Psoas muscle (tissue), 8 donors: Measurements from ENCODE around the gene TMBIM1. TPM values are rescaled to one million over a fixed set of nuclear protein-coding genes. Genes with fewer than 3 reads are reported as not detected.

Experiments used
- ATAC-seq, 4 donors: fragments of 200-7000 bp; cut with Tn5 transposase; one replicate each; pipeline ENCODE4 v1.9.1; 2020; ENCODE audit warnings: moderate library complexity in 3 of 4, mild to moderate bottlenecking in 2 of 4
- DNase-seq, 2 donors: peaks; one replicate each; pipeline ENCODE4 v3.0.0-alpha.2; 2020
- H3K27ac ChIP-seq: fragments of 200-600 bp; one replicate; pipeline ENCODE4 v1.8.0; 2022
- H3K27me3 ChIP-seq, 3 donors: fragments of 200-600 bp in 1 of 3; one replicate each; pipeline versions ENCODE4 v1.6.1 to v1.8.0; 2013 to 2022; ENCODE audit warnings: low read length in 2 of 3, mild to moderate bottlenecking in 2 of 3, moderate library complexity in 1 of 3; ENCODE audit not compliant: insufficient read depth in 3 of 3
- H3K36me3 ChIP-seq, 2 donors: fragments of 200-600 bp in 1 of 2; one replicate each; pipeline versions ENCODE4 v1.6.1 to v1.8.0; 2013 to 2022; ENCODE audit warnings: low read depth in 1 of 2, mild to moderate bottlenecking in 1 of 2, moderate library complexity in 1 of 2; ENCODE audit not compliant: insufficient read depth in 1 of 2
- H3K4me1 ChIP-seq: fragments of 200-600 bp; one replicate; pipeline ENCODE4 v1.8.0; 2022
- H3K4me3 ChIP-seq: fragments of 200-600 bp; one replicate; pipeline ENCODE4 v1.8.0; 2022; ENCODE audit warnings: mild to moderate bottlenecking
- H3K9me3 ChIP-seq: fragments of 200-600 bp; one replicate; pipeline ENCODE4 v1.8.0; 2022
- CTCF ChIP-seq: fragments of 200-600 bp; IDR thresholded peaks from one replicate; pipeline ENCODE4 v1.8.0; 2022; ENCODE audit warnings: antibody characterized with exemption
- WGBS, 3 donors: extraction: QIAGEN DNeasy Blood & Tissue Kit; methylation state at CpG; one replicate each; pipeline versions ENCODE4 v1.1.6 to v1.1.7; 2013; 5-methylcytosine and 5-hydroxymethylcytosine counted together
- intact Hi-C, 2 donors: fragments of 100-400 bp; cut with DNase I; formaldehyde crosslinking; loops; one replicate each; pipeline versions ENCODE4 v1.11.0 to v1.14.2; 2022
- polyA plus RNA-seq, 3 donors: library from polyadenylated mRNA; stranded (reverse); fragments of 200-250 nt; gene quantifications; one replicate each; pipeline ENCODE4 v1.2.3, GENCODE V29; 2013
- total RNA-seq, 4 donors: library from RNA; stranded (reverse); fragmentation: NEBNext Ultra II Directional in 2 of 4; extraction: Animal tissue kit (Norgen Biotek cat#: 25700) in 2 of 4; gene quantifications; one replicate each; pipeline versions ENCODE4 v1.2.1 to v1.2.4, GENCODE V29; 2021 to 2023
- donor health status: healthy with polysubstance abuse.
- donor health status: DM: no; HTN: no; CAD: no; lungs with moderate emphysema.
- donor health status: Bipolar disorder and iron deficiency.
- donor health status: healthy.
- donor health status: DM: yes; HTN: yes; CAD: no.
- donor health status: DM: no; HTN: no; CAD: no.
- donor health status: DM: no; HTN: no; CAD: no.
- donor health status: DM: yes; HTN: yes; CAD: no.

Gene TMBIM1
- total and polyA plus RNA-seq, 7 donors = 152 to 264 (median 167) TPM

- DNase-seq = no peak
- Histone ChIP-seq H3K9me3 (no peaks in the 10 kb centered on the region), H3K27ac (no peak overlapping the region), H3K4me1 (no peaks in the 10 kb centered on the region), H3K4me3 (no peak overlapping the region), H3K36me3 (no peaks in the 10 kb centered on the region), H3K27me3 (no peaks in the 10 kb centered on the region)
- no peak for ATAC-seq
- intact Hi-C loops = no loop called here
- WGBS, 3 donors = 82 to 89% (median 83%) methylated on average over 18 of the region's 18 CpGs
- TF ChIP-seq CTCF = no peak
These were observed 36.9 kb upstream of the TMBIM1 start for GRCh38 chr2:218329027-218329825.

- 93 to 97% (median 95%) methylated on average over 2 of the region's 2 CpGs for WGBS, 3 donors
- no peaks in the 10 kb centered on the region for H3K9me3 ChIP-seq
- no peaks in the 10 kb centered on the region for H3K27me3 ChIP-seq
- no peak overlapping the region for H3K4me3 ChIP-seq
- H3K4me1 ChIP-seq = peaks cover 3% of the 10 kb centered on the region
- no peaks in the 10 kb centered on the region for H3K36me3 ChIP-seq
- H3K27ac ChIP-seq = no peak overlapping the region
- intact Hi-C loops = no loop called here
- ATAC-seq = no peak
- no peak for DNase-seq
- no peak for TF ChIP-seq CTCF
These were observed 36.0 kb upstream of the TMBIM1 start for GRCh38 chr2:218328294-218328693.

GRCh38 chr2:218327451-218328210 lies 35.3 kb upstream of the TMBIM1 start:
- Histone ChIP-seq H3K36me3 (no peaks in the 10 kb centered on the region), H3K9me3 (no peaks in the 10 kb centered on the region), H3K4me3 (no peak overlapping the region), H3K27me3 (no peaks in the 10 kb centered on the region), H3K27ac (no peak overlapping the region), H3K4me1 (peaks cover 3% of the 10 kb centered on the region)
- TF ChIP-seq CTCF = no peak
- no peak for ATAC-seq
- WGBS, 3 donors = 81 to 89% (median 83%) methylated on average over 11 of the region's 11 CpGs
- DNase-seq = no peak
- intact Hi-C loops = no loop called here

- WGBS, 3 donors = 81 to 94% (median 85%) methylated on average over 2 of the region's 2 CpGs
- Histone ChIP-seq H3K4me3 (no peak overlapping the region), H3K9me3 (no peaks in the 10 kb centered on the region), H3K36me3 (no peaks in the 10 kb centered on the region), H3K27ac (no peak overlapping the region), H3K27me3 (no peaks in the 10 kb centered on the region), H3K4me1 (peaks cover 3% of the 10 kb centered on the region)
- TF ChIP-seq CTCF = no peak
- DNase-seq (no peak), ATAC-seq (no peak)
- intact Hi-C loops = no loop called here
These were observed 34.0 kb upstream of the TMBIM1 start for GRCh38 chr2:218326315-218326714.
